Measurements from ENCODE around the gene VANGL2.

The VANGL2 gene

GRCh38 chr1:160400223-160400645 is at the start of gene VANGL2:
Gene VANGL2 (plus strand): TSS chr1:160400564. CDS start chr1:160415838, 15,274 bp downstream.
- no peak for TF ChIP-seq CTCF (IDR thresholded peaks at IDR 0.05; ENCODE audit: low read depth, low read length)
- H3K4me3 ChIP-seq (ENCODE audit: low read depth, low read length): no peak within 1 kb of the TSS

GRCh38 chr1:160351629-160352028 is 48.7 kb upstream of the VANGL2 start:
- H3K4me3 ChIP-seq (ENCODE audit: low read depth, low read length): no peak overlapping the region
- no peak for TF ChIP-seq CTCF (IDR thresholded peaks at IDR 0.05; ENCODE audit: low read depth, low read length)

- no peak for TF ChIP-seq CTCF (IDR thresholded peaks at IDR 0.05; ENCODE audit: low read depth, low read length)
- H3K4me3 ChIP-seq (ENCODE audit: low read depth, low read length): no peak overlapping the region
Observed at GRCh38 chr1:160352555-160352954, 47.8 kb upstream of the VANGL2 start.

GRCh38 chr1:160353223-160353622 is 47.1 kb upstream of the VANGL2 start:
- TF ChIP-seq CTCF (IDR thresholded peaks at IDR 0.05; ENCODE audit: low read depth, low read length): no peak

GRCh38 chr1:160354388-160354985 is 45.9 kb upstream of the VANGL2 start:
- TF ChIP-seq CTCF (IDR thresholded peaks at IDR 0.05; ENCODE audit: low read depth, low read length): peak; percentile 54
- no peak overlapping the region for H3K4me3 ChIP-seq (ENCODE audit: low read depth, low read length)

More at GRCh38 chr1:160353223-160353622, 47.1 kb upstream of the VANGL2 start:
- no peak overlapping the region for H3K4me3 ChIP-seq (ENCODE audit: low read depth, low read length)

GRCh38 chr1:160357286-160358002 is 42.9 kb upstream of the VANGL2 start:
- no peak for TF ChIP-seq CTCF (IDR thresholded peaks at IDR 0.05; ENCODE audit: low read depth, low read length)

GRCh38 chr1:160358073-160358472 is 42.3 kb upstream of the VANGL2 start:
- TF ChIP-seq CTCF (IDR thresholded peaks at IDR 0.05; ENCODE audit: low read depth, low read length): no peak
- H3K4me3 ChIP-seq (ENCODE audit: low read depth, low read length): no peak overlapping the region

More at GRCh38 chr1:160357286-160358002, 42.9 kb upstream of the VANGL2 start:
- no peak overlapping the region for H3K4me3 ChIP-seq (ENCODE audit: low read depth, low read length)

All from WI38 (cell line).